ENCODE measurements around the gene RPL22. TPM values are rescaled to one million over a fixed set of nuclear protein-coding genes. Genes with fewer than 3 reads are reported as not detected.
"Not testable (repeated sequence)": the region's sequence is repeated elsewhere in the genome, so short reads cannot be mapped to it uniquely, and the experiment has no call there.

The RPL22 gene
- total and polyA plus RNA-seq, 10 donors: 106 to 1,105 (median 369) TPM

- DNase-seq: no peak
- peaks cover 0 to 14% (median 1%) of the 10 kb centered on the region in 6 donors for H3K4me1 ChIP-seq
- no peaks in the 10 kb centered on the region for H3K9me3 ChIP-seq
- no peaks in the 10 kb centered on the region for H3K27me3 ChIP-seq (replicated peaks in 1 of 7)
- H3K27ac ChIP-seq: no peak overlapping the region
- intact Hi-C loops (cut with DNase I; ENCODE audit: low total_unique reads): no loop called here
- TF ChIP-seq POLR2AphosphoS5 (IDR thresholded peaks at IDR 0.05): no peak
- TF ChIP-seq, protein P1, sequence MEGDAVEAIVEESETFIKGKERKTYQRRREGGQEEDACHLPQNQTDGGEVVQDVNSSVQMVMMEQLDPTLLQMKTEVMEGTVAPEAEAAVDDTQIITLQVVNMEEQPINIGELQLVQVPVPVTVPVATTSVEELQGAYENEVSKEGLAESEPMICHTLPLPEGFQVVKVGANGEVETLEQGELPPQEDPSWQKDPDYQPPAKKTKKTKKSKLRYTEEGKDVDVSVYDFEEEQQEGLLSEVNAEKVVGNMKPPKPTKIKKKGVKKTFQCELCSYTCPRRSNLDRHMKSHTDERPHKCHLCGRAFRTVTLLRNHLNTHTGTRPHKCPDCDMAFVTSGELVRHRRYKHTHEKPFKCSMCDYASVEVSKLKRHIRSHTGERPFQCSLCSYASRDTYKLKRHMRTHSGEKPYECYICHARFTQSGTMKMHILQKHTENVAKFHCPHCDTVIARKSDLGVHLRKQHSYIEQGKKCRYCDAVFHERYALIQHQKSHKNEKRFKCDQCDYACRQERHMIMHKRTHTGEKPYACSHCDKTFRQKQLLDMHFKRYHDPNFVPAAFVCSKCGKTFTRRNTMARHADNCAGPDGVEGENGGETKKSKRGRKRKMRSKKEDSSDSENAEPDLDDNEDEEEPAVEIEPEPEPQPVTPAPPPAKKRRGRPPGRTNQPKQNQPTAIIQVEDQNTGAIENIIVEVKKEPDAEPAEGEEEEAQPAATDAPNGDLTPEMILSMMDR (IDR thresholded peaks at IDR 0.05 in 8 of 11, conservative IDR thresholded peaks at IDR 0.05 in 3 of 11): no peak
- peaks cover 0 to 64% (median 37%) of the 10 kb centered on the region in 6 donors for H3K36me3 ChIP-seq
- WGBS, 5 donors: 82 to 97% (median 94%) methylated on average over 11 to 12 of the region's 12 CpGs
- H3K4me3 ChIP-seq: no peak overlapping the region
Measured at GRCh38 chr1:6221210-6221784, 21.9 kb upstream of the RPL22 start.

DNA sequence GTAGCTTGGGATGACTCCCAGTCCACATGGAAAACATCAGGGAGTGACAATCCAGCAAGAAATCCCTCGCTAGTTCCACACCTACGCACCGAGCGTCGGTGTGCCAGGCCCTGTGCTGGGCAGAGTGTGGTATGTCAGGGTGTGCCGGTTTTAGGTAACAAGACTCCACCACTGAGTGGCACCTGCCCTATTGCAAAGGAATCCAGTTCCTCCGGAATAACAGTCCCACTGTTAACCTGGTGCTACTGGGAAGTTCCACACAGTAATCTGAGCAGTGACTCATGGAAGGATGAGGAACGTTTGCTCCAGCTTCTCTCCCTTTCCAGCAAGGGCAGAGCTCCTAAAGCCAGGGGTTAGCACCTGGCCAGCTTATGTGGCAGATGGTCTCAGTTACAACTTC lies 20.8 kb upstream of the RPL22 start:
- no peak for DNase-seq
- intact Hi-C loops (cut with DNase I; ENCODE audit: low total_unique reads): no loop called here
- H3K4me3 ChIP-seq: no peak overlapping the region
- no peak overlapping the region for H3K27ac ChIP-seq
- peaks cover 0 to 14% (median 1%) of the 10 kb centered on the region in 6 donors for H3K4me1 ChIP-seq
- H3K36me3 ChIP-seq: peaks cover 0 to 53% (median 28%) of the 10 kb centered on the region in 6 donors
- WGBS, 5 donors: 90 to 94% (median 91%) methylated on average over 8 of the region's 8 CpGs
- H3K27me3 ChIP-seq (replicated peaks in 1 of 7): no peaks in the 10 kb centered on the region
- TF ChIP-seq POLR2A (IDR thresholded peaks at IDR 0.05): no peak
- no peak for TF ChIP-seq POLR2AphosphoS5 (IDR thresholded peaks at IDR 0.05)
- TF ChIP-seq, protein P1 (IDR thresholded peaks at IDR 0.05 in 8 of 11, conservative IDR thresholded peaks at IDR 0.05 in 3 of 11): no peak
- no peaks in the 10 kb centered on the region for H3K9me3 ChIP-seq

- H3K9me3 ChIP-seq; H3K27ac ChIP-seq; DNase-seq; intact Hi-C loops (cut with DNase I; ENCODE audit: low total_unique reads); H3K4me3 ChIP-seq; H3K27me3 ChIP-seq (replicated peaks in 1 of 7): not testable (repeated sequence)
- WGBS, 5 donors: 86 to 92% (median 92%) methylated on average over 11 of the region's 11 CpGs
- H3K4me1 ChIP-seq: peaks cover 0 to 14% (median 1%) of the 10 kb centered on the region in 6 donors
- peaks cover 0 to 47% (median 22%) of the 10 kb centered on the region in 6 donors for H3K36me3 ChIP-seq
Measured at GRCh38 chr1:6219641-6220040, 20.2 kb upstream of the RPL22 start.

GRCh38 chr1:6218375-6219164 lies 19.2 kb upstream of the RPL22 start:
- Histone ChIP-seq H3K4me3 (no peak overlapping the region), H3K36me3 (peaks cover 0 to 36% (median 11%) of the 10 kb centered on the region in 6 donors), H3K27me3 (replicated peaks in 1 of 7) (no peaks in the 10 kb centered on the region), H3K27ac (no peak overlapping the region), H3K9me3 (no peaks in the 10 kb centered on the region), H3K4me1 (peaks cover 0 to 14% (median 1%) of the 10 kb centered on the region in 6 donors)
- intact Hi-C loops (cut with DNase I; ENCODE audit: low total_unique reads): no loop called here
- WGBS, 5 donors: 86 to 92% (median 87%) methylated on average over 16 of the region's 16 CpGs
- DNase-seq: no peak
- no peak for TF ChIP-seq POLR2AphosphoS5 (IDR thresholded peaks at IDR 0.05)
- TF ChIP-seq POLR2A (IDR thresholded peaks at IDR 0.05): no peak
- TF ChIP-seq, protein P1 (IDR thresholded peaks at IDR 0.05 in 8 of 11, conservative IDR thresholded peaks at IDR 0.05 in 3 of 11): no peak

Data from spleen (tissue), 11 donors.